Stimulated activated CD8-positive, alpha-beta memory T cell treated with anti-CD3 and anti-CD28 coated beads, Interleukin-15, amount 100 ng/mL, for 48 hours (primary cell): ENCODE measurements around the gene PVRIG.
A peak's percentile ranks its signal among the peaks of the same experiment; 100 is the strongest.
"Not testable (repeated sequence)": the region's sequence is repeated elsewhere in the genome, so short reads cannot be mapped to it uniquely, and the experiment has no call there.

Experiments used
- DNase-seq, 2 donors: peaks; one replicate each; pipeline ENCODE4 v3.0.0-alpha.2; 2020; ENCODE audit warnings: low read depth in 2 of 2

PVRIG gene

GRCh38 chr7:100234660-100235317 is 15.0 kb downstream of the PVRIG start:
- DNase-seq = not testable (repeated sequence)

DNA sequence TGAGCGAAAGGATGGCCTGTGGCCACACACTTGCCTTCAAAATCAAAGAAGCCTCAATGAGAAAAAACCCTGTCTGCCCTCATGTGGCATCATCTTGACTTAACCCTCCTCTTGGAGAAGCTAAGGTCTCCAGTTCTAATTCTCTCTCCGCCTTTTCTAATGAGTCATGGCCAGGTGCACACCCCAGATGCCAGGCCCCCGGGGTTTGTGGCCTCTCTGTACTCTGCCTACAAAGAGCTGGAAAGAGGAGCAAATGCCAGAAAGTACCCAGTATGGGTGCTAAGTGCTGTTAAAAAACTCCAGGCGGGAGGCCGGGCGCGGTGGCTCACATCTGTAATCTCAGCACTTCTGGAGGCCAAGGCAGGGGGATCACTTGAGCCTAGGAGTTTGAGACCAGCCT is 20.2 kb downstream of the PVRIG start:
- DNase-seq = not testable (repeated sequence)

GRCh38 chr7:100243385-100243784 is 23.6 kb downstream of the PVRIG start:
- DNase-seq = peak; percentile 48 to 64

DNA sequence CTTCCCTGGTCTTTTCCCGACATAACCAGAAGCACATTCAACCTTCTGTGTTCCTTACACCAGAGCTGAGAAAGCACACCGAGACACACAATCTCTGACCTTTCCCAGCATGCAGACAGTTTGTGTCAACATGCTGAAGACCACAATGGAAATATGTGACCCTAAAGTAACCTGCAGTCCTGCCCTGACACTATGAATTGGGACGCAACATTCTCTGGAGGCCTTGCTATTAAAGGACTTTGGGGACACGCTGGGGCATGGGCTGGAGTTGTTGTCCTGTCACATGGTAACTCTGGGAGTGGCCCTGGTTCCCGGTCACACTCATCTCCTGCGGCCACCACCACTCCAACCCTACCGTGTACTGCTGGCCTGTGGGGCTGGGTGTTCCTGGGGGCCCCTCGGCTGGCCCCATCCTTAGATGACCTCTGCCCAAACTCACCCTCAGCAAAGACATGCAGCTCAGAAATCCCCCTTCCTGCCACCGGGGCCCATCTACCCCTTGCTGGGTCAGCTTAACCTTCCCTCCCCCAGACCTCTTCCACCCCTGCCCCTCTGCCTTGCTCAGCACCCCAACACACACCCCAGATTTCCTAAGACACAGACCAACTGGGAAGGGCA is 25.3 kb downstream of the PVRIG start:
- DNase-seq = not testable (repeated sequence)

GRCh38 chr7:100246121-100246864 is 26.5 kb downstream of the PVRIG start:
- DNase-seq = not testable (repeated sequence)

DNA sequence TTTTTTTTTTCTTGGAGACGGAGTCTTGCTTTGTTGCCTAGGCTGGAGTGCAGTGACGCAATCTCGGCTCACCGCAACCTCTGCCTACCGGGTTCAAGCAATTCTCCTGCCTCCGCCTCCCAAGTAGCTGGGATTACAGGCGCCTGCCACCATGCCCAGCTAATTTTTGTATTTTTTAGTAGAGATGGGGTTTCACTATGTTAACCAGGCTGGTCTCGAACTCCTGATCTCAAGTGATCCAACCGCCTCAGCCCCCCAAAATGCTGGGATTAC is 27.1 kb downstream of the PVRIG start:
- DNase-seq = not testable (repeated sequence)

DNA sequence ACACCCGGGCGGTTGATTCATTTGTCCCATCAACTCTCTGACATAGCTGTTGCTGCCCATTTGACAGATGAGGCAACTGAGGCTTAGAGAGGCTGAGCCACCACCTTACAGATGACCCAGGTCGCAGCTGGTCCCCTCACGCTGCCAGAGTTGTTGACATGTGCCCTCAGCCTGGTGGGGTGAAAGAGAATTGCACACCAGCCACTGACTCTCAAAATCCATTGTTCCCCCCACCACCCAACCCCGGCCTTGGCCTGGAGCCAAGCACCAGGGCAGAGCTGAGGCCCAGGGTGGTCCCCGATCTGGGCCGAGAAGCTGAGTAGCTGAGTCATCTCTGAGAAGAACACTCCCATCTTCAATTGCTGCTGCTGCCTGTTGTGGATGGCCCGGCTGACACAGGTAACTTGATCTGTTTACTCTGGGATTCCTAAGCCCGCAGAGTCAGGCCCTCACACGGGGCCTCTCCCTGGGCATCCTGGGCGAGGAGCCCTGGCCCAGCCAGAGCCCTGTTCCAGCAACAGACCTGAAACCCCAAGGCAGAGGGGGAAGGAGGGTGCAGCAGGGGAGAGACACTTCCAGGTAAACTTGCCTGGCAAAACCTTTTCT is 27.5 kb downstream of the PVRIG start:
- DNase-seq = no peak

GRCh38 chr7:100248483-100248882 is 28.7 kb downstream of the PVRIG start:
- no peak for DNase-seq

DNA sequence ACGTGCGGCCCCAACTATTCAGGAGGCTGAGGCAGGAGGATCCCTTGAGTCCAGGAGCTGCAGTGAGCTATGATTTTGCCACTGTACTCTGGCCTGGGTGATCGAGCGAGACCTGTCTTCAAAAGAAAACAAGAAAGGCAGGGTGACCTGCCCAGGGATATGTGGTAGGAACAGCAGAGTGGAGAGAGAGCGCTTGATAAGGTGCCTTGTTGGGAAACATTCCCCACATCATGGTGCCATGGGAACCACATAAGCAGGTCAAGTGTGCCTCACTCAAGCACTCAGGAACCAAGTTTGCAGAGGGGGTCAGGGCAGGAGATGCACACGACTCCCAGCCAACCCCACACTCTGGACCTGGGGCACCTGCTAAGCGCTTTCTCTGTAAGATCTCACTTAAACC is 37.3 kb downstream of the PVRIG start:
- DNase-seq = no peak

DNA sequence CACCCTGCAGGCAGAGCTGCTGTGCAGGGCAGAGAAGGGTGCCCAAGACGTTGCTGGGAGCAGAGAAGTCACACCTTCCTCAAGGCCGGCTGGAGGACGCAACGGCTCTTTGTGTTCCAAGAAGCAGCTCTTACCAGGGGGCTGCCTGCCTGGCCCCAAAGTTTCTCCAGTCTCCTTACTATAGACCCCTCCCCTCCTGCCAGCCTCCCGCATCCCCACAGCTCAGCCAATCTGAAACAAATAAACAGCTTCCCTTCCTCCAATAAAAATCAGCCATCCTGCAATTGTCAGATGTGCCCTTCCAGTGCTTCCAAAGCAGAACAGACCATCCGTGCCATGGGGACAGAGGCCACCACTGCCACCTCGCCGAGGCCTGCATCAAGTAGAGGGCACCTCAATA is 40.2 kb downstream of the PVRIG start:
- DNase-seq = not testable (repeated sequence)

GRCh38 chr7:100262896-100263295 is 43.1 kb downstream of the PVRIG start:
- not testable (repeated sequence) for DNase-seq

DNA sequence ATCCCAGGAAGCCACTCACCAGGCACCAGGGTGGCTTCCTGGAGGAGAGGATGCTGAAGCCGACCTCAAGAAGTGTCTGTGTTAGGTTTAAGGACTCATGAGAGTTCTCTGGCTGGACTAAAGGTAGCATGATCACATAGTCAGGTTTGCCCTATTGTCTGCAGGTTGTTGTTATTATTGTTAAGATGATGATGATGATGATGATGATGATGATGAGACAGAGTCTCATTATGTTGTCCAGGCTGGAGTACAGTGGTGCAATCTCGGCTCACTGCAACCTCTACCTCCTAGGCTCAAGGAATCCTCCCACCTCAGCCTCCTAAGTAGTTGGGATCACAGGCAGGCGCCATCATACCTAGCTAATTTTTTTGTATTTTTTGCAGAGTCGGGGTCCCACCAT is 44.5 kb downstream of the PVRIG start:
- not testable (repeated sequence) for DNase-seq

DNA sequence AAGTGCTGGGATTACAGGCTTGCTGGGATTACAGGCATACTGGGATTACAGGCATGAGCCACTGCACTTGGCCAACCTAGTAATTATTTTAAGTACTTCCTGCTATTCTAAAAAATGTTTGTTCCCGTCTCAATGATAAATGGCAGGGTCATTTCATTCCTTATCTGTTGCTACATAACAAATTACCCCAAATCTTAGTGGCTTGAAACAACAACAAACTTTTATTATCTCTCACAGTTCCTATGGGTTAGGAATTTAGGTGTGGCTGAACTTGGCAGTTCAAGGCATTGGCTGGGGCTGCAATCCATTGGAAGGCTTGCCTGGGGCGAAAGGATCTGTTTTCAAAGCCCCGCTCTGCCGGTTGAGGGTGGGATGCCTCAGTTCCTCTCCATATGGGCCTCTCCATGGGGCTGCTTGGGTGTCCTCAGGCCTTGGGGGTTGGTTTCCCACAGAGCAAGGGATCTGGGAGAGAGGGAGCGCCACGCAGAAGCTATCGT is 45.0 kb downstream of the PVRIG start:
- DNase-seq = not testable (repeated sequence)

DNA sequence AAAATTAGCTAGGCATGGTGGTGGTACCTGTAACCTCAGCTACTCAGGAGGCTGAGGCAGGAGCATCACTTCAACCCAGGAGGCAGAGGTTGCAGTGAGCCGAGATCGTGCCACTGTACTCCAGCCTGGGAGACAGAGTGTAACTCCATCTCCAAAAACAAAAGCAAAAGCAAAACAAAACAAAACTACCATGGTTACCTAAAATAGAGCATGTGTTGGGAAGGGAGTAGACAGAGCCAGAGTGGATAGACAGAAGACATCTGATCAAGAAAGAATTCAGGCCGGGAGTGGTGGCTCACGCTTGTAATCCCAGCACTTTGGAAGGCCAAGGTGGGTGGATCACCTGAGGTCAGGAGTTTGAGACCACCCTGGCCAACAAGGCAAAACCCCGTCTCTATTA is 46.1 kb downstream of the PVRIG start:
- DNase-seq = not testable (repeated sequence)

DNA sequence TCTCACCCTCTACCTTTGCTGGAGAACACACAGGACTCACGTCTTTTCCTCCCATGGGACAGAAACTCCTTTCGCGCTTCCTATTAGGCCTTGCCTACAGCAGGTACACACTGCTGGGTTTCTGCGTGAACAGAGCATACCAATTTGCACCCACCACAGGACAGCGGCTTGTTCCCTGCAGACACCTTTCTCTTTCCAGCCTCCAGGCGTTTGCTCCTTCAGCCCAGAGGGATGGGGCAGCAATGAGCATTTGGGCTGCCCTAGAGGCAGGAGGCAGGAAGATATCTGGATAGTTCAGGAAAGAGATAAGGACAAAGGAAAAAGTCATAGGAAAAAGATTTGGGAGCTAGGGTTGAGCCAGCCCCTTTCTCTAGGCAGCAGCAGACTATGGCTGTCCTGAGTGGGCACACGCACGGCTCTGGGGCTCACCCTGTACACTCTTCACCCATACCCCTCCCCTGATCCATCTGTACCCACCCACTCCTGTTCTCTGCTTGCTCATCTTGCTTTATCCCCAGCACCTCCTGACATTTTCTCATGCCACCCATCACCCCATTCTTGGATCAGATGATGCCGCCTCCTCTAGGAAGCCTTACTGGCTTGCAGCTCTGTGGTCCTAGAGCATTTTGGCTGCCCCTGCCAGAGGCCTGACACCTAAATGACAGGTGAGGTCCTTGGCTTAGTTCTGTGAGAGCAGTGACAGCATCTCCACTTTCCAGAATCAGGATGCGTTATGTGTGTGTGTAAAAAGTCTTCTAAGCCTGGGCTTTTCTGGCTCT is 47.0 kb downstream of the PVRIG start:
- no peak for DNase-seq

GRCh38 chr7:100267648-100268047 is 47.9 kb downstream of the PVRIG start:
- DNase-seq = no peak

GRCh38 chr7:100268882-100269281 is 49.1 kb downstream of the PVRIG start:
- not testable (repeated sequence) for DNase-seq

DNA sequence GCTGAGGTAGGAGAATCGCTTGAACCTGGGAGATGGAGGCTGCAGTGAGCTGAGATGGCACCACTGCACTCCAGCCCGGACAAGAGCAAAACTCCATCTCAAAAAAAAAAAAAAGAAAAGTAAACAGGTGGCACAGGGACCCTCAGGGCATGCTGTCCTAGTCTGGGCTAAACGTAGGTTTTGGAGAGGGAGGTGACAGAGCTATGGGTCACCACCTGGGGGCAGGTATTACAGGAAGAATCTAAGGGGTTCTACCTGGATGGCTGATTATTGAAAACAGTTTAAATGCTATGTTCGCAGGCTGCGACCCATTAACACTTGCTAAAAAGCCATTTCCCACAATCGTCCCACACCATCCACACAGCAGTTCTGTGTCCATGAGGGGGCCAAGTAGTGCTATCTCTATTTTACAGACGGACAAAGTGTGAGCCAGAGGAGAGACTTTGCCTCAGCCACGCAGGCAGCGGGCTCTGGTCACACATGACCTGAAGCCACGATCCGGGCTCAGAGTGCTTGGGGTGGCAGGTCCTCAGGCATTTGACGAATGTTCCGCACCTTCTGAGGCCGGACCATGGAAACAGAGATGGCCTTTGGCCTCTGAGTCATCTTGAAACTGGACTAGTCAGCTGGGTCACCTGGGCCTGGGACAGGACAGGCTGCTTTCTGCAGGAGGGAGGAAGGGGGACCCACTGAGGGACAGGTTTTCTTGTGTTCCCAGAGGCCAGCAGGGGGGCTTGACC is 49.7 kb downstream of the PVRIG start:
- DNase-seq = not testable (repeated sequence)

- DNase-seq = not testable (repeated sequence)
Observed at GRCh38 chr7:100270046-100270918, 50.5 kb downstream of the PVRIG start.
